Nucleus accumbens (tissue), 56 donors: ENCODE results near the gene EIF2AK3.
"Not testable (repeated sequence)": the region's sequence is repeated elsewhere in the genome, so short reads cannot be mapped to it uniquely, and the experiment has no call there.

ENCODE experiments used
- DNase-seq, 56 donors: peaks; one replicate each; lab custom pipeline; 2025; lab: John Stamatoyannopoulos, UW

Gene EIF2AK3

GRCh38 chr2:88549616-88550292 lies 77.5 kb downstream of the EIF2AK3 start:
- DNase-seq: no peak

- DNase-seq: not testable (repeated sequence)
Observed at GRCh38 chr2:88546291-88546690, 81.0 kb downstream of the EIF2AK3 start.

GRCh38 chr2:88545118-88545517 lies 82.1 kb downstream of the EIF2AK3 start:
- no peak for DNase-seq

- no peak for DNase-seq
Observed at GRCh38 chr2:88543541-88544057, 83.7 kb downstream of the EIF2AK3 start.

GRCh38 chr2:88542668-88543067 lies 84.6 kb downstream of the EIF2AK3 start:
- DNase-seq: no peak

- no peak for DNase-seq
Observed at GRCh38 chr2:88540346-88540745, 86.9 kb downstream of the EIF2AK3 start.

GRCh38 chr2:88538362-88538917 lies 88.8 kb downstream of the EIF2AK3 start:
- no peak for DNase-seq

- no peak for DNase-seq
Observed at GRCh38 chr2:88537640-88538039, 89.6 kb downstream of the EIF2AK3 start.

- no peak for DNase-seq
Observed at GRCh38 chr2:88530081-88530480, 97.2 kb downstream of the EIF2AK3 start.

- no peak for DNase-seq
Observed at GRCh38 chr2:88521445-88522073, 105.7 kb downstream of the EIF2AK3 start.

GRCh38 chr2:88517759-88518201 lies 109.5 kb downstream of the EIF2AK3 start:
- no peak for DNase-seq
